WERI-Rb-1 (cell line): ENCODE results near the gene JCHAIN.

ENCODE experiments used
- DNase-seq: peaks from one replicate; pipeline ENCODE4 v3.0.0-alpha.2; 2020
- H3K27ac ChIP-seq: fragments of 250-450 bp; sonication (Bioruptor Pico); 2 replicates; pipeline ENCODE4 v1.5.1; 2020; ENCODE audit warnings: mild to moderate bottlenecking, moderate library complexity
- H3K27me3 ChIP-seq: fragments of 250-450 bp; sonication (Bioruptor Pico); 2 replicates; pipeline ENCODE4 v1.5.1; 2021; ENCODE audit warnings: mild to moderate bottlenecking, low read depth, moderate library complexity; ENCODE audit not compliant: insufficient read depth, severe bottlenecking
- H3K36me3 ChIP-seq: fragments of 250-450 bp; sonication (Bioruptor Pico); 2 replicates; pipeline ENCODE4 v1.5.1; 2020; ENCODE audit warnings: mild to moderate bottlenecking, moderate library complexity
- H3K4me3 ChIP-seq: 2 replicates; pipeline ENCODE4 v1.5.1; 2011; ENCODE audit warnings: low read depth, mild to moderate bottlenecking, control low read depth, low read length
- H3K9me3 ChIP-seq: fragments of 250-450 bp; sonication (Bioruptor Pico); 2 replicates; pipeline ENCODE4 v1.5.1; 2021; ENCODE audit warnings: mild to moderate bottlenecking, moderate library complexity; ENCODE audit not compliant: severe bottlenecking
- TF ChIP-seq, protein P1 (sequence below): IDR thresholded peaks from 2 replicates; pipeline ENCODE4 v1.5.1; 2011; ENCODE audit warnings: low read depth, mild to moderate bottlenecking, control low read depth, inconsistent platforms, low read length

Gene JCHAIN

GRCh38 chr4:70712150-70712549 is 45.8 kb upstream of the JCHAIN start:
- H3K4me3 ChIP-seq, result no peak overlapping the region
- no peaks in the 10 kb centered on the region for H3K9me3 ChIP-seq
- H3K36me3 ChIP-seq, result no peaks in the 10 kb centered on the region
- no peak overlapping the region for H3K27ac ChIP-seq
- no peak for DNase-seq
- TF ChIP-seq, protein P1, sequence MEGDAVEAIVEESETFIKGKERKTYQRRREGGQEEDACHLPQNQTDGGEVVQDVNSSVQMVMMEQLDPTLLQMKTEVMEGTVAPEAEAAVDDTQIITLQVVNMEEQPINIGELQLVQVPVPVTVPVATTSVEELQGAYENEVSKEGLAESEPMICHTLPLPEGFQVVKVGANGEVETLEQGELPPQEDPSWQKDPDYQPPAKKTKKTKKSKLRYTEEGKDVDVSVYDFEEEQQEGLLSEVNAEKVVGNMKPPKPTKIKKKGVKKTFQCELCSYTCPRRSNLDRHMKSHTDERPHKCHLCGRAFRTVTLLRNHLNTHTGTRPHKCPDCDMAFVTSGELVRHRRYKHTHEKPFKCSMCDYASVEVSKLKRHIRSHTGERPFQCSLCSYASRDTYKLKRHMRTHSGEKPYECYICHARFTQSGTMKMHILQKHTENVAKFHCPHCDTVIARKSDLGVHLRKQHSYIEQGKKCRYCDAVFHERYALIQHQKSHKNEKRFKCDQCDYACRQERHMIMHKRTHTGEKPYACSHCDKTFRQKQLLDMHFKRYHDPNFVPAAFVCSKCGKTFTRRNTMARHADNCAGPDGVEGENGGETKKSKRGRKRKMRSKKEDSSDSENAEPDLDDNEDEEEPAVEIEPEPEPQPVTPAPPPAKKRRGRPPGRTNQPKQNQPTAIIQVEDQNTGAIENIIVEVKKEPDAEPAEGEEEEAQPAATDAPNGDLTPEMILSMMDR, result no peak
- H3K27me3 ChIP-seq, result no peaks in the 10 kb centered on the region

GRCh38 chr4:70711599-70711998 is 45.3 kb upstream of the JCHAIN start:
- H3K27me3 ChIP-seq, result no peaks in the 10 kb centered on the region
- H3K9me3 ChIP-seq, result no peaks in the 10 kb centered on the region
- no peak overlapping the region for H3K27ac ChIP-seq
- no peaks in the 10 kb centered on the region for H3K36me3 ChIP-seq
- no peak for DNase-seq
- H3K4me3 ChIP-seq, result no peak overlapping the region
- TF ChIP-seq, protein P1, result no peak

DNA sequence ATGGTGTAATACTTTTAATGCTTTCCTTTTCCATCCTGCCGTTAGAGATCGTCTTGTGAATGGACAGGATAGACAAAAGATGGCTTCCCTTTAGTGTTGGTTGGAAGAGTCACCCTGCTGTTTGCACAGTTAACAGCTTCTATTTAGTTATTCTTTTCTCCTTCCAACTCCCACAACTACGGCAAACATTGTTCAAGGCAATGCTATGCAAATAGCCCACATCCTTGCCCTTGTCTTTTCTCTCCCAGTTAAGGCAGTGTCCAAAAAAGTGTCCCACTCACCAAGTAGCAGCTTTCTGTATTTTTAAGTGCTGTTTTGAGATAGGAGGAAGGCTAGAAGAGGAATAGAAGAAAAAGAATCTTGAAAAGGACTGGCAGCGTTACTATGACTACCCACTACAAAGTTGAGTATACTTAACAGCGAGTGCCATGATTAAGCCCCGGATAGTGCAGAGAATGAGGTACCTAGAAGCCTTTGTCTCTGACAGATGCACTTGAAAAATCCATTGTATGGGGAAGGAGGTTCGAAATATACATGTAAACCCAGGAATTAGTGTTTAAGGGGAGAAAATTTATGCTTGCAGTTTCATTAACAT is 43.4 kb upstream of the JCHAIN start:
- H3K27ac ChIP-seq, result no peak overlapping the region
- no peak for DNase-seq
- H3K9me3 ChIP-seq, result no peaks in the 10 kb centered on the region
- H3K36me3 ChIP-seq, result no peaks in the 10 kb centered on the region
- TF ChIP-seq, protein P1, result no peak
- no peak overlapping the region for H3K4me3 ChIP-seq
- H3K27me3 ChIP-seq, result no peaks in the 10 kb centered on the region

GRCh38 chr4:70706516-70706915 is 40.2 kb upstream of the JCHAIN start:
- H3K27me3 ChIP-seq, result no peaks in the 10 kb centered on the region
- H3K9me3 ChIP-seq, result no peaks in the 10 kb centered on the region
- H3K4me3 ChIP-seq, result peak overlapping the region; percentile 57
- H3K27ac ChIP-seq, result no peak overlapping the region
- no peak for DNase-seq
- H3K36me3 ChIP-seq, result no peaks in the 10 kb centered on the region
- TF ChIP-seq, protein P1, result no peak

GRCh38 chr4:70706044-70706461 is 39.7 kb upstream of the JCHAIN start:
- DNase-seq, result no peak
- Histone ChIP-seq H3K4me3 (peak overlapping the region; percentile 57), H3K27me3 (no peaks in the 10 kb centered on the region), H3K36me3 (no peaks in the 10 kb centered on the region), H3K27ac (peak overlapping the region; percentile 98), H3K9me3 (no peaks in the 10 kb centered on the region)
- TF ChIP-seq, protein P1, result no peak
